ENCODE data around the gene EGR2.
A peak's percentile ranks its signal among the peaks of the same experiment; 100 is the strongest.

EGR2 gene

GRCh38 chr10:62818426-62819011, 2.4 kb upstream of the EGR2 start:
- peak in 2 of 3 donors; percentile 20 to 63 for DNase-seq (ENCODE audit: low read depth in 3 of 3, low spot score in 1 of 3)

- DNase-seq (ENCODE audit: low read depth in 3 of 3, low spot score in 1 of 3) = peak in 2 of 3 donors; percentile 59 to 65
Measured at GRCh38 chr10:62817766-62818425, 1.7 kb upstream of the EGR2 start.

- DNase-seq (ENCODE audit: low read depth in 3 of 3, low spot score in 1 of 3) = peak in 2 of 3 donors; percentile 37 to 52
Measured at GRCh38 chr10:62817121-62817765, 1.1 kb upstream of the EGR2 start.

GRCh38 chr10:62816076-62816330, 163 bp downstream of the EGR2 start:
- no peak for DNase-seq (ENCODE audit: low read depth in 3 of 3, low spot score in 1 of 3)

GRCh38 chr10:62815381-62816075, 638 bp downstream of the EGR2 start:
- DNase-seq (ENCODE audit: low read depth in 3 of 3, low spot score in 1 of 3) = peak in 2 of 3 donors; percentile 24 to 26

- peak in 2 of 3 donors; percentile 21 to 29 for DNase-seq (ENCODE audit: low read depth in 3 of 3, low spot score in 1 of 3)
Measured at GRCh38 chr10:62814756-62815380, 1.3 kb downstream of the EGR2 start.

- DNase-seq (ENCODE audit: low read depth in 3 of 3, low spot score in 1 of 3) = peak in 2 of 3 donors; percentile 1 to 13
Measured at GRCh38 chr10:62813981-62814380, 2.2 kb downstream of the EGR2 start.

GRCh38 chr10:62813453-62813852, 2.7 kb downstream of the EGR2 start:
- DNase-seq (ENCODE audit: low read depth in 3 of 3, low spot score in 1 of 3) = peak in 2 of 3 donors; percentile 1 to 27

- DNase-seq (ENCODE audit: low read depth in 3 of 3, low spot score in 1 of 3) = peak in 1 of 3 donors; percentile 17
Measured at GRCh38 chr10:62812672-62813439, 3.3 kb downstream of the EGR2 start.

GRCh38 chr10:62811159-62811875, 4.8 kb downstream of the EGR2 start:
- peak in 2 of 3 donors; percentile 26 to 40 for DNase-seq (ENCODE audit: low read depth in 3 of 3, low spot score in 1 of 3)

GRCh38 chr10:62810156-62810902, 5.8 kb downstream of the EGR2 start:
- DNase-seq (ENCODE audit: low read depth in 3 of 3, low spot score in 1 of 3) = no peak

- DNase-seq (ENCODE audit: low read depth in 3 of 3, low spot score in 1 of 3) = no peak
Measured at GRCh38 chr10:62806251-62806650, 9.9 kb downstream of the EGR2 start.

- no peak for DNase-seq (ENCODE audit: low read depth in 3 of 3, low spot score in 1 of 3)
Measured at GRCh38 chr10:62805231-62806099, 10.7 kb downstream of the EGR2 start.

GRCh38 chr10:62804356-62805230, 11.6 kb downstream of the EGR2 start, which contains the start of gene ADO:
TSS of gene ADO (plus strand) at chr10:62804720. CDS start at chr10:62805060, 340 bp downstream.
- DNase-seq (ENCODE audit: low read depth in 3 of 3, low spot score in 1 of 3) = peak in 2 of 3 donors; percentile 47 to 69

GRCh38 chr10:62803724-62804355, 12.3 kb downstream of the EGR2 start:
- DNase-seq (ENCODE audit: low read depth in 3 of 3, low spot score in 1 of 3) = no peak

- no peak for DNase-seq (ENCODE audit: low read depth in 3 of 3, low spot score in 1 of 3)
Measured at GRCh38 chr10:62801871-62802270, 14.3 kb downstream of the EGR2 start.

GRCh38 chr10:62796896-62797295, 19.3 kb downstream of the EGR2 start:
- no peak for DNase-seq (ENCODE audit: low read depth in 3 of 3, low spot score in 1 of 3)
